HG03571 (cell line): ENCODE data around the gene TBL1XR1.

Experiments used
- ATAC-seq: cut with Tn5 transposase; IDR thresholded peaks from one replicate; pipeline ENCODE4 v1.9.1; 2021; ENCODE audit not compliant: unreplicated experiment

TBL1XR1 gene

DNA sequence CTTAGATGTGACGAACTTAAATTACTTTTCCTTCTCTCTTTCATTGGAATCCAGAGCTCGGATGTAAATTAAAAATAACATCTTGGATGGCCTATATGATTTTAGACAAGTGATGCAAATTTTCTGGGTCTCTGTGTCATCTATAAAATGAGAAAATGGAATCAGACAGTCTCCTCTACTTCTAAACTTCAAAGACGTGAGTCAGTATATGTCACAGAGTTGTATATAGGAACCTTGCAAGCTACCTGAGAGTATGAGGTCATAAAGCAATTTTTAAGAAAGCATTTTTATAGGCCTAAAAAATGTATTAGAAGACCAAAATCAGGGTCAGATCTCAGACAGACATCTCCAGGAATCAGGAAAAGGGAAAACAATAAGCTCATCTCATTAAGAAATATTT is 128.3 kb downstream of the TBL1XR1 start:
- ATAC-seq = no peak

DNA sequence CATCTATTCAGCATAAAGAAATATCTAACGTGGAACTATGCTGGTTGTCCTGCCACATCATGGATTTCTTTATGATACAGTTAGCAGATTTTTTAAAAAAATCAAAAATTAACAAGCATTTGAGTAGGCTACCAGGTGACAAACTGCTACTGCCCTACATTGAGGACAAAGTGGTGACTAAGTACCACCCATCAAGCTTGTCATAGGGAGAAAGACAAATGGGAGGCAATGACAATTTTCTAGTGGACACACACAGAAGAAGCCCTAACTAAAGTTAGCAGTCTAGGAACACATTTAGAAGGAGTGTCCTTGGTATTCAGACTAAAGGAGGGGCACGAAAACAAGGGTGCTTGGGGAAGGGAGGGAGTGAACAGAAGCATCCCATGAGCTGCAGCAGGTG is 131.2 kb downstream of the TBL1XR1 start:
- ATAC-seq = no peak

DNA sequence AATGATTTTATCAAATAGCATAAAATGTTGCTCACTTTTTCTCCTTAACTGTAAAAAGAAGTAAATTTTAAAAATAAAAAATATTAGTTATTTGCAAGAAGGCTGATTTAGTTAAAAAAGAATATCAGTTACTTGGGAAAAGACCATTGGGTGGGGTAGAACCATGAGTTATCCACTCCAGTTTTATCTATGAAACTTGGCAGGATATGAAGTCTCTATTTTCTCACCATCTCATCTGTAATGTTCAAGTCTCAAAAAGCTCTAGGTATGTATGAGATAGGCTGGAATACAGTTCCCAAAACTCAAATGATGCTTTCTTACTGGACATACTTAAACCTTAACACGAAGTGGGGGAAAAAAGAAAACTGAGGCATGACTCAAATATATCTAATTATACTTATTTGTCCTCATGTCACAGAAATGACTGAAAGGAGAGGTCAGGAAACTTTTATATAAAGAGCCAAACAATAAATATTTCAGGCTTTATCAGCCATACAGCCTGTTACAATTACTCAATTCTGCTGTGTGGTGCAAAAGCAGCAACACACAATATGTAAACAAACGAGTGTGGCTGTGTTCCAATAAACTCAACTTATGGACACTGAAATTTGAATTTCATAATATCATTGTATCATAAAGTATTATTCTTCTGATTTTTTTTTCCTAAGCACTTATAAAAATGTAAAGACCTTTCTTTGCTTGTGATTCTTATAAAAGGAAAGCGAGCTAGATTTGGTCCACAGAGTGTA is 131.8 kb downstream of the TBL1XR1 start:
- no peak for ATAC-seq

DNA sequence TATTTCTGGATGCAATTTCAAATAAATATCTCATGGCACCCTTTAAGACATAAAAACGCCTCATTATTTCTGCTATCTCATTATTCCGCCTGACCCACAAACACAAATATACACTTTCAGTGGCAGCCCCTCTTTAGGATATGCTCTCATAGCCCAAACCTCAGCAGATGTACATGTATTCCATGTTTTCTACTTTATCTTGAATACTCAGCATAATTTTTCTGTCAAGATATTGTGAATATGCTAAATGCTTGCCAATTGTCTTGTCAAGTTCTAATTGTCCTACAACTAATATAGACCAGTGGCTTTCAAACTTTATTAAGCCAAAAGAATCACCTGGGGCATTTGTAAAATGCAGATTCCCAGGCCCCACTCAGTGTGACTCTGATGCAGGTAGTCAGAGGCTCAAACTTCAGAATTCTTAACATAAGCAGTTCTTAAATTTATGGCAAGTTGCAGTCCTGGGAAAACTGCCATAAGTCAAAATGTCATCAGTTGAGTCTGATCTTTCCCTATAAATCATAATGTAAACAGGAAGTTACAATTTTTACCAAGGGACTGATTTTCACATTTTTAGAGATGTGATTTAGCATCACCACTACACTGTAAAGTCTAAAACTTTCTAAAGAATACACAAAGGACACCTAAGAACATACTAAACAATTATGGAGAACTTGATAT is 135.1 kb downstream of the TBL1XR1 start:
- no peak for ATAC-seq

DNA sequence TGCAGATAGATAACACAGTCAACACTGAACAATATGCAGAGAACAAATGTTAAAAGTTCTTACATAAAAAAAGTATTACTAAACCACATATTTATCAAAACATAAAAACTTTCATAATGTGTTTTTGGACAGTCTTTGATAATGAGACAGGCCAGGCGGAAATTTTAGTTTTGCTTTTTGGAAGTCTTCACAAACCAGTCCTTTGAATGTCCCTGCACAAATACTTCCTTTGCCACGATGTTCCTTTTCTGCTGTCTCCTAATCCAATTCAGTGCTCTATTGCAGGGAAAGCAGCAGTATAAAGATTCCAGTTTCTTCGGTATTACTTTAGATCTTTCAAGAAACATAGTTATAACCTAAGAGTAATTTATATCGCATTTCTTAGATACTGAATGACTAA is 135.9 kb downstream of the TBL1XR1 start:
- ATAC-seq = no peak

DNA sequence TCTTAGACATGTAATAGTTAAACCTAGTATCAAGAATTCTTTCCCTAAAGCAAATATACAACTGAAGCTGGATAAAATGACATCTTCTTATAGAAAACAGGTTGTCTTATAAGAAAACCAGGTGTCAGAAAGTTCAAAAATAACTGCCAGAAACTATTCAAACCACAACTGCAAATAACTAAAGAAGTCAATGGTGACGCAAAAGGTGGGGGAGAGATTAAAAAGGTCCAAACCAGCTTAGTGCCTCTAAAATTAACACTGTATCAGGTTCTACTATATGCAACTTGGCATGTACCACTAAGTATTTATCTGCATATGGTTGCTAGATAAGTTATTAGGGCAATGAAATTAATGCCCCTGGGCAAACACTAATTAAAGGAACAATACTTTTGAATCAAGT is 136.8 kb downstream of the TBL1XR1 start:
- no peak for ATAC-seq

DNA sequence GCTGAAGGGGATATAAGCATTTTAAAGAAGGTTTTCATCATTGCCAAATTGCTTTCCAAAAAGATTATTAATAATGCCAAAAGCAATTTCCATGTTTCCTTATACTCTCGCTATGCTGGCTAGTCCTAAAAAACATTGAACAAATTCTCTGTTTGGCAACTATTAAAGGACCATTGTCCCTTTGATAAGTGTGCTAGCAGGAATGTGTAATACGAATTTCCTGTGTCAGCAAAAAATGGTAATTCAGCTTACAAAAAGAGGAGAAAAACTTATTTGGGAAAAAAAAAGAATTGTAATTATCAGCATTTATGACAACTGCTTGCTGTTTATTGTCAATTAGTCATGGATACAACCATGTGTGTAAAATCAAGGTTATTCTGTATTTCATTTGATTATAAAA is 138.6 kb downstream of the TBL1XR1 start:
- no peak for ATAC-seq

DNA sequence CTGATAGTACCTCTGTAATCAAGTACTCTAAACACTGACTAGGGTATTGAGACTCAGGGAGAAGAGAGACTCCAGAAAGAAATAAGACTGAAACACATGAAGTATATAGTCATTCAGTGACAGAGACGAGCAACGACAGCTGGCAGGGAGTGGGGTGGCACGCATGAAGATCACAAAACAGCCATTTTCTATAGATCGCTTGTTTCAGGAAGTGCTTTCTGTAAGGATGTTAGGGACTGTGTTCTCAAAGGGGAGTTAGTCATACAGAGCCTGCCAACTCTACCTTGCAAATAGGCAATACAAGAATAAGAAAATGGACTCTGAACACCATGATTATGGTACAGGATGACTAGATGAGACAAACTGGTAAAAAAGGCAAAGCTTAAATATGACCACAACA is 139.5 kb downstream of the TBL1XR1 start:
- ATAC-seq = peak; percentile 96

DNA sequence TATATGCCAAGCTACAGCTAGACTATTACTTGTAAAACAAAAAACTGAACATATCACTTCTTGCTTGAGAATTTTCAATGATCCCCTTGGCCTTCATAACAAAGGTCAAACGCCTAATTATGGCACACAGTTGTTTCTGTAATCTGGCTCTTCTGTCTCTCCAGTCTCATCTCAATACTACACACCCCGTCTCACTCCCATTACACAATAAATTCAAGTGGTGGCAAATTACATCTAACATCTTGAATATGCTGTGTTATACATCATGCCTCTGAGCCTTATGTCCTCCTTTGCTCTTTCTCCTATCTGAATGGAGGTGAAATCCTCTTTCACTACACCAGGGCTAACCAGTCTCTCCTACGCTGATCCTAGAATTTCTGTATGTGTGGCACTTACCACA is 140.4 kb downstream of the TBL1XR1 start:
- ATAC-seq = no peak

DNA sequence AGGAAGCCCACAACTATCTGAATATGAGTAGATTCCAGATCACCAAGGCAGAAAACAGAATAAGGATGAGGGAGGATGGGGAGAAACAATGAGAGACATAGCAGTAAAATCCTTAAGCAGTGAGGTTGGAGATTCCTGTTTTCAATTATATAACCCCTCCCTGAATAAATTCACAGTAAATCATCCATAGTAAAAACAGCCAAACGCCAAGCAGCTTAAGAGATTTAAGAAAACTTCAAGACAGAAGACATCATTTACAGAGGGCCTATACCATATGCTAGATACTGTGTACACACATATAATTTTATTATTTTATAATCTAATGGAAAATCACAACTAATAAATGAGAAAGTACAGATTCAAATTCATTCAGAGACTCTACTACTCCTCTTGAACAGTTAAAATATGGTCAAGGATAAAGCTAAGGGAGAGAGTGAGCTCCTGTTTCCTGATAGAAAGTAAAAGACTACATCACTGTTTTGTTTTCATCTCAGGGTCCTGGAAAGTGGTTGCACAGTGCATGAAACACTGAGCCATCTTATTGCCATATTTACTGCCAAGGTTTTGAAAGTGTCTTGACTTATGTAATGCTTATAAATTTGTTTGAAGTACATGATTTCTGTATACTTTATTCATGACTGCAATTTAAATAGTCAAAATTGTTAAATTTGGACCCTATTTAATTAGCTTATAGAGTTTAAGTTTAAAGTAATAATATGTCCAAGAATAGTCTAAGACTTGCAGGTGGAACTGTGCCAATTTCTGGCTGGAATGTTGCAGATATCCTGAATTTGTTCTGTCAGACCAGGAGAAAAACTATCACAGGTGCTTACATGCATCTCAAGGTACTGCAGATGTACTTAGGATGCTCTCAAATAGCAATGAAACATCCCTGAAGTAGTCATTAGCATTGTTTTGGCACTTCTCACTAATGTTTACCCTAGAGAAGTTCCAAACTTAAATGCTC is 141.4 kb downstream of the TBL1XR1 start:
- no peak for ATAC-seq

DNA sequence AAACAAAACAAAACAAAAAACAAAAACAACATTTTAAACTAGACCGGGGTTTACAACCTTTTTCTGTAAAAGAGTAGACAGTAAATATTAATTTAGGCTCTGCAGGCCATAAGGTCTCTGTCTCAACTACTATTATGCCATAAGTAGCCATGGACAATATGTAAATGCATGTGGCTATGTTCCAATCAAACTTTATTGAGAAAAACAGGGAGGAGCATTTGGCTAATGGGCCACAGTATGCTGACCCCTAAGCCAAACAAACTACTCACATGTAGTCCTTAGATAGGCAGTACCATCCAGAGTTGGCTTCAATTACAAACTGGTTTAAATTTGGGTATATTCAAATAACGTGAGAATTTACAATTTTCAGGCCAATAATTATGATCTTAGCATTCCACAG is 144.2 kb downstream of the TBL1XR1 start:
- no peak for ATAC-seq

DNA sequence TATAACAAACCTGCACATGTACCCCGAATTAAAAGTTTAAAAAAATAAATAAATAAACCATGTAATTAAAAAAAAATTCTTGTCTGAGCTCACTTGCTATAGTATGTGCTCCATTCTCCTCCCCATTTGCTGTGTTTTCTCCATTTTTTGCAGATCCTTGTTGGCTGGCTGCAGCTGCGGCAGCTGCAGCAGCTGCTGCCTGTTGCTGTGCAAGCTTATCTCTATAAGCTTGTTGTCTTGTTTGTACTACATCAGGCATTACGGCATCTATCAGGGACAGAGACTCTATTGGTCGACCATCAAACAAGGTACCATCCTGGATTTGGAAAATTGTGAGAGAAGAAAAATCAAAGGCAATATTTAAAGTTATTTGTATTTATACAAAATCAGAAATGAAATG is 145.9 kb downstream of the TBL1XR1 start:
- no peak for ATAC-seq

DNA sequence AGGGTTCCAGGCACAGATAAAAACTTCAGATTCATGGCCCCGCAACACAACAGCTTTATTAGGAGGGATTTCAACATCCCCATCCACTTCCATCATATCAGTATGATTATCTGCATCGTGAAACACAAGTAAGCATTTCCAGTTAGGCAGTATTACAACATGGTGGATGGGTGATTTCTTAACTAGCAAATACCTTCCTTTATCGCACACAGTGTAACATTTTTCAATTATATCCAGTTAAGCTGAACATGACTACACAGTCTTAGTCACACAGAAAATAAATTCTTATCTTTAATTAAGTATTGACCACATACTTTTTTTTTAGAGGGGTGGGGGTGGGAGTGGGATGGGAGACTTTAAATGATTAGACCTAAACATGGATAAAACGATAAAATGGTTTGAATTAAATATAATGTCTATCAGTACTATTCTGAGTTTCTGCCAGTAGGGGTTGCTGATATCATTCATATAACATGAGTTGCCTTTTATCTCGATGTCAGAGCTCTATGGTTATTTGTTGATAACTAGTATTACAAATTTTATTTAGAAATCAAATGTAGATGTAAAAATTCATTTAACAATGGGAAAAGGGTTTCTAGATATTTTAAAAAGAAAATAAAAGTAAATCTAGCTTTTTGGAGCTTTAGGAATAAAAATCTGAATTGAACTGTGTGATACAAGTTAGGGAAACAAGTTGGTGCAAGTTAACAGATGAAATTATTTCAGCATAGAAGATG is 146.6 kb downstream of the TBL1XR1 start:
- peak; percentile 56 for ATAC-seq

DNA sequence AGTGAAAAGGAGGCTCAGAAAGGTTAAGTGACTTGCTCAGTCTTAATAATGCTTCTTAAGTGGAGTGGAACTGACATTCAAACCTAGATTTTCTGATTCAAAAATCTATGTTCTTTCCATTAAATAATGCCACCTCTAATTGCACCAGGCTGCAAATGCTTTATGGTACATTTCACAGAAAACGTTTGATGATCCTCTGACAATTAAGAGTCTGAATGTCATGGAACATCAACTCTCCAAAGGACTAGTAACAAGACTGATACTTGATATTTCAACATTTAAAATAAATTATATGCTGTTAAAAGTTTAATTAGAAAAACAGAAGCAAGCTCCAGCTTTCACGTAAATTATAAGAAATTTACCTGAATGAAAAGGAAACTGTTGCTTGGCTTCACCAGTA is 151.5 kb downstream of the TBL1XR1 start:
- no peak for ATAC-seq

DNA sequence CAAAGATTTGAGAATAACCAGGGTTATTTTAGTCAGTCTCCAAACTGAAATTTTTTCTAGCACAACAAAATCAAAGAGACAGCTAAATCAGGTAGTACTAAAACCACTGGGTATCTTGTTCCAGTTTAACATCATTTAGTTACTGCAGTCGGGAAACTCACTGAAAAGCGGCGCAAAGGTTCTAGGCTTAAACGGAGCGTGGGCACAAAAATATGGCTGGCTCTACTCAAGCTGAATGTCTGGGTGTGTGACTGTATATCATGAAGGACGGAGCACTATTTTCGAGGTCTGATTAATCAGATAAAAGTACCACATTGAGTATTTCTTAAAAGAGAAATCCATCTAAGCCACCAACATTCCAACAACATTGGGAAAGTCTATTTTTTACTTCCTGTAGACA is 152.1 kb downstream of the TBL1XR1 start:
- ATAC-seq = no peak

DNA sequence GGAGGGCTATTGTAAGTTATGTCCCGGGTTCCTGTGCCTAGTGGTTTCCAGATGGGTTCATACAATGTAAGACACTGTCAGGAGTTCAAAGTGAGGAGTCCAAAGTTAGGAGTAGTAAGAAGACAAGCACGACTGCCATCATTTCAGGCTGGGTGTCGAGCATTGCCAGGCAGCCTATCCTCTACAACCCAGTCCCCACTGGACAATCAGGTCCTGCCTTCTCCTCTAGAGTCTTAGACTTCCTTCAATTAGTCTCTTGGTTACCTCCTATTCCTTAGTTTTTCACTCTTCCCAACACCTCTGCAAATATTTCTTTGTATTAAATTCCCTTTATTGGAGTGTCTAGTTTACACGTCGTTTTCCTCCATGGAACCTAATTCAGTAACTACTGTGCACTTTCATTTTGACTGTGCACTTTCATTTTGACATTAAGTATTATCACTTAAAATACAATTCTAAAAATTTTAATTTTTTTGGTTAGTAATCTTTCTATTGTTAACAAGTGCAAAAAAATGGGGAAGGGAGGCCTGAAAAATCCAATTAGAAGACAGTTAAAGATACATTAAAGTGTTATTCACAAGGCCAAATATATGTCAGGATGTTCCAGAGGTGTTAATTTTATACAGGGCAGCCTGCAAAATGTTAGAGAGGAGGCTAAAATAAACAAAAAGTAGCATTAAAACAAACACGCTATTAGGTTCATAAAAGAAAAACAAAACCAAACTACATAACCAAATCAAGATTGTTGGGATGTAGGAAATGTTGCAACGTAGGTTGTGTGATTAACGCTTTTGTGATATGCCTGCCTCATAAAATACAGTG is 155.3 kb downstream of the TBL1XR1 start:
- no peak for ATAC-seq

DNA sequence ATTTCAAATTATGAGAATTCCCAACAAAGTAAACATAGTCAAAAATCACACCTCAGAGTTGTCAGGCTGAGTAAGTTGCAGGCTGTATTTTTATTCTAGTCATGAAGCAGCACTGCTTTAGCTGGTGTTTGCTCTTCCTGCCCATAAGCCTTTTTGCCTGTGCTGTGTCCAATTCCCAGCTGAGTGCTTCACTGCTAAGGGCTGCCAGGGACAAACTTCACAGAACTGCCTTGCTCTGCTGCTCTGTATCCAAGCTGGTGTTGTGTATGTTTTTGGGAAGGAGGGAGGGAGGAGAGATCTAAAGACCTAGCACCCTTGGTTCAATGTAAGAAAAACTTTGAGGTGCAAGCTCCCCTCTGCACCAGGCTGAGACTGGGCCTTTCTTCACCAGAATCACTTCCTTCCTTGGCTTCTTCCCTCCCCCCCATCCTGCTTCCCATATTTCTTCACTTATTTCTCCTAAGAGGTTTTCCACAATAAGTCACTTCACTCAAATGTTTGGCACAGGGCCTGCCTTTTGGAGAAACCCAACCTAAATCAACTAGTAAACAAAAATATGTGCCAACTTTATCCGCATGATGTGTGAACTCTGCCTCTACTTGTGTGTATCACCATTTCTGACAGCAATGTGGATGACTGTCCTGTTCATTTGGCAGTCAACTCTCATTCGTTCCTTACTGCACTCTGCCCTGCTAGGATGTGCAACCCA is 156.1 kb downstream of the TBL1XR1 start:
- no peak for ATAC-seq

DNA sequence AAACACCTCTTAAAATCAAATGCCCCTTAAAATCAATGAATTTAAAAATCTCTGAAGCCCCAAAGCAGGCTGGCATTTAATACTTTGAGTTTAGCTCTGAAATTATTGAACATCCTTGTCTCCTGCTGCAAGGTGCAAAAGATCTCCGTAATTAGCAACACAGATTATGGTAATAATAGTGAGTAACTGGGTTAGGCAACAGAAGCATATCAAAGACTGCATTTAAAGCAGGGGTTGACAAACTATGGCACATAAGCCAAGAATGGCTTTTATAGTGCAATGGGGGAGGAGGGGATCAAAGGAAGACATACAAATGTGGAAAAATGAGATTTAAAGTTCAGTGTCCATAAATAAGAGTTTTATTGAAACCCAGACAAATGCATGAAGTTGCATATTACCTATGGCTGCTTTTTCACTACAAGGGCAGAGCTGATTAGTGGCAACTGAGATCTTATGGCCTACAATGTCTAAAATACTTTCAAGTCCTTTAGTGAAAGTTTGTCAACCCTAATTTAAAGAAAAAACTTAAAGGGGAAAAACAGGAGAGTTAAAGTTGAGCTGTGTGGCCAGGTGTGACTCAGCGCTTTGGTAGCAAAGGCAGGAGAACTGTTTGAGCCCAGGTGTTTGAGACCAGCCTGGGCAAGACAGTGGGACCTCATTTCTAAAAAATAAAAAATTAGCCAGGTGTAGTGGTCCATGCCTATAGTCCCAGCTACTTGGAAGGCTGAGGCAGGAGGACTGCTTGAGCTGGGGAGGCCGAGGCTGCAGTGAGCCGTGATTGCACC is 157.6 kb downstream of the TBL1XR1 start:
- no peak for ATAC-seq

DNA sequence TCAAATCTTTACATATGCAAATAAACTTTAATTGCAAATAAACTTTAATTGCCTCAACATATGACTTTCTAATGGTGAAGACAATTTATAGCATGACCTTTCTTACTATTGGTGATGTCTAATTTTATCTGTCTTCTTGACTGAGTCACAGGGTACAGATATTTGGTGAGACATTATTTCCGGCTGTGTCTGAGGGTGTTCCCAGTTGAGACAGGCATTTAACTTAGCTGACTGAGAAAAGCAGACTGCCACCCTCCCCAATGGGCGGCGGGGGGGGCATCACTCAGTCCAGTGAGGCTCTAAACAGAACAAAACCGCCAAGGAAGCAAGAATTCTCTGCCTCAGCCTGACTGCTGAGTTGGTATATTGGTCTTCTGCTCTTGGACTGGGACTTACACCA is 160.0 kb downstream of the TBL1XR1 start:
- no peak for ATAC-seq
